DND-41 (cell line): ENCODE measurements around the gene PHF2.

ENCODE experiments used
- EZH2 ChIP-seq: IDR thresholded peaks from 3 replicates; pipeline ENCODE4 v1.6.1; 2012; ENCODE audit warnings: borderline replicate concordance, low read depth, mild to moderate bottlenecking, moderate library complexity, low read length, inconsistent platforms; ENCODE audit not compliant: severe bottlenecking
- TF ChIP-seq, protein P1 (sequence below): IDR thresholded peaks from 2 replicates; pipeline ENCODE4 v1.5.1; 2012; ENCODE audit warnings: borderline replicate concordance, low read length, moderate library complexity, mild to moderate bottlenecking; ENCODE audit not compliant: poor library complexity, severe bottlenecking; ENCODE audit errors: extremely low read depth

DNA sequence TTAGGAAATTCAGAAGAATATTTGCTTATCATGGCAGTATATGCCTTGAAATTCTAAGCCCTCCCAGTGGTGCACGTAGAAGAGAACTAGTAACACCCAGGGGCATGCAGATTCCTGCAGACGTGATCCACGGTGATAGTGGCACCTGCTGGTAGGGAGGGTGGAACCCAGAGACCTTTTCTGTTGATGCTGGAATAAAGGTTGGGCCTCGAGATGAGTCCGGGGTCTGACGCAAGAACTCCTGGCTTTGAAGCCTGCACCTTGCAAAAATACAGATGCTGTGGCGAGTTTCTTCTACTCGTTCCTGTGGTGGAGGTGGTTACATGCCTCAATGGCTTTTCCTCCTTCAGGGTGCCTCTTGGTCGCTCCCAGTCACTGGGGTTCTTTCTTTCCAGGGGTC lies 39.5 kb upstream of the PHF2 start:
- TF ChIP-seq, protein P1, sequence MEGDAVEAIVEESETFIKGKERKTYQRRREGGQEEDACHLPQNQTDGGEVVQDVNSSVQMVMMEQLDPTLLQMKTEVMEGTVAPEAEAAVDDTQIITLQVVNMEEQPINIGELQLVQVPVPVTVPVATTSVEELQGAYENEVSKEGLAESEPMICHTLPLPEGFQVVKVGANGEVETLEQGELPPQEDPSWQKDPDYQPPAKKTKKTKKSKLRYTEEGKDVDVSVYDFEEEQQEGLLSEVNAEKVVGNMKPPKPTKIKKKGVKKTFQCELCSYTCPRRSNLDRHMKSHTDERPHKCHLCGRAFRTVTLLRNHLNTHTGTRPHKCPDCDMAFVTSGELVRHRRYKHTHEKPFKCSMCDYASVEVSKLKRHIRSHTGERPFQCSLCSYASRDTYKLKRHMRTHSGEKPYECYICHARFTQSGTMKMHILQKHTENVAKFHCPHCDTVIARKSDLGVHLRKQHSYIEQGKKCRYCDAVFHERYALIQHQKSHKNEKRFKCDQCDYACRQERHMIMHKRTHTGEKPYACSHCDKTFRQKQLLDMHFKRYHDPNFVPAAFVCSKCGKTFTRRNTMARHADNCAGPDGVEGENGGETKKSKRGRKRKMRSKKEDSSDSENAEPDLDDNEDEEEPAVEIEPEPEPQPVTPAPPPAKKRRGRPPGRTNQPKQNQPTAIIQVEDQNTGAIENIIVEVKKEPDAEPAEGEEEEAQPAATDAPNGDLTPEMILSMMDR: peak; percentile 7
- TF ChIP-seq EZH2: no peak
